Measurements from ENCODE around the gene ZNF211. TPM values are rescaled to one million over a fixed set of nuclear protein-coding genes. Genes with fewer than 3 reads are reported as not detected.

Gene ZNF211
- total RNA-seq, 1 experiment from 2014 or later: 17.6 TPM

GRCh38 chr19:57664269-57665127 lies 31.5 kb downstream of the ZNF211 start (continued):
- no peak for TF ChIP-seq NR1H2 (CRISPR knock-in tag; IDR thresholded peaks at IDR 0.05)
- TF ChIP-seq E2F4 (CRISPR knock-in tag; IDR thresholded peaks at IDR 0.05; ENCODE audit: borderline replicate concordance, low read depth): 0 out of 2 replicates have a peak, but pooled peaks have one; percentile 60

- ChIA-PET CTCF (interaction anchor here (0.6 to 2.6 kb wide), 7 partner anchors 9 to 390 kb away, joined by 3 to 19 read pairs (median 5); partner anchors contain the start of gene ZNF551), POLR2A (interaction anchor here (1.1 to 2.4 kb wide), 6 partner anchors 13 to 394 kb away, joined by 3 to 19 read pairs (median 4); partner anchors contain the start of genes ZNF135, ZNF154 and ZNF551)
- peaks cover 15% of the 10 kb centered on the region for H3K4me1 Mint-ChIP-seq
- ATAC-seq (no peak; the same call in 1 of the 2 replicates), DNase-seq (ENCODE audit: low spot score) (no peak)
- peaks cover 20% of the 10 kb centered on the region for H3K27me3 Mint-ChIP-seq (ENCODE audit: low read depth)
- peak overlapping the region; percentile 86 for H3K4me3 Mint-ChIP-seq
- TF ChIP-seq CDX4 (CRISPR knock-in tag; IDR thresholded peaks at IDR 0.05; ENCODE audit: borderline replicate concordance): no peak
- TF ChIP-seq HMGA2 (CRISPR knock-in tag; IDR thresholded peaks at IDR 0.05): no peak
- no peak for TF ChIP-seq NFE2L1 (CRISPR knock-in tag; IDR thresholded peaks at IDR 0.05)
- TF ChIP-seq ATF6 (CRISPR knock-in tag; IDR thresholded peaks at IDR 0.05): no peak
- no peaks in the 10 kb centered on the region for H3K9me3 Mint-ChIP-seq
- no peaks in the 10 kb centered on the region for H3K36me3 Mint-ChIP-seq
- H3K27ac Mint-ChIP-seq: no peak overlapping the region
Measured at GRCh38 chr19:57665261-57665806, 32.4 kb downstream of the ZNF211 start.

- H3K27ac Mint-ChIP-seq: no peak overlapping the region
Measured at GRCh38 chr19:57667228-57667627, 34.3 kb downstream of the ZNF211 start.

More at GRCh38 chr19:57667228-57667627, 34.3 kb downstream of the ZNF211 start:
- CTCF ChIA-PET: interaction anchor here (1.6 kb wide), 1 partner anchor 14 kb away, joined by 4 read pairs; the partner anchor contains the start of gene ZNF551
- POLR2A ChIA-PET: no interaction called here
- no peak overlapping the region for H3K4me3 Mint-ChIP-seq
- TF ChIP-seq ZNF263 (CRISPR knock-in tag; IDR thresholded peaks at IDR 0.05; ENCODE audit: low read depth) (no peak), TEAD1 (CRISPR knock-in tag; IDR thresholded peaks at IDR 0.05) (no peak), GTF2I (CRISPR knock-in tag; conservative IDR thresholded peaks at IDR 0.05) (no peak), E2F5 (CRISPR knock-in tag; IDR thresholded peaks at IDR 0.05) (no peak), FOXP1 (CRISPR knock-in tag; IDR thresholded peaks at IDR 0.05; ENCODE audit: borderline replicate concordance) (no peak), ATF2 (CRISPR knock-in tag; IDR thresholded peaks at IDR 0.05; ENCODE audit: borderline replicate concordance, low read depth) (no peak), ZNF138 (CRISPR knock-in tag; conservative IDR thresholded peaks at IDR 0.05) (no peak)
- peaks cover 15% of the 10 kb centered on the region for H3K4me1 Mint-ChIP-seq
- no peaks in the 10 kb centered on the region for H3K9me3 Mint-ChIP-seq
- ATAC-seq: peak; percentile 10
- no peak for DNase-seq (ENCODE audit: low spot score)
- peaks cover 28% of the 10 kb centered on the region for H3K27me3 Mint-ChIP-seq (ENCODE audit: low read depth)
- no peaks in the 10 kb centered on the region for H3K36me3 Mint-ChIP-seq

Measured in WTC11 (cell line).